GM21717 (cell line): ENCODE data around the gene TMPRSS7.
"Not testable (repeated sequence)": the region's sequence is repeated elsewhere in the genome, so short reads cannot be mapped to it uniquely, and the experiment has no call there.

Experiments used
- ATAC-seq: cut with Tn5 transposase; IDR thresholded peaks from one replicate; pipeline ENCODE4 v1.9.1; 2021; ENCODE audit warnings: mild to moderate bottlenecking, moderate library complexity; ENCODE audit not compliant: unreplicated experiment

Gene TMPRSS7

DNA sequence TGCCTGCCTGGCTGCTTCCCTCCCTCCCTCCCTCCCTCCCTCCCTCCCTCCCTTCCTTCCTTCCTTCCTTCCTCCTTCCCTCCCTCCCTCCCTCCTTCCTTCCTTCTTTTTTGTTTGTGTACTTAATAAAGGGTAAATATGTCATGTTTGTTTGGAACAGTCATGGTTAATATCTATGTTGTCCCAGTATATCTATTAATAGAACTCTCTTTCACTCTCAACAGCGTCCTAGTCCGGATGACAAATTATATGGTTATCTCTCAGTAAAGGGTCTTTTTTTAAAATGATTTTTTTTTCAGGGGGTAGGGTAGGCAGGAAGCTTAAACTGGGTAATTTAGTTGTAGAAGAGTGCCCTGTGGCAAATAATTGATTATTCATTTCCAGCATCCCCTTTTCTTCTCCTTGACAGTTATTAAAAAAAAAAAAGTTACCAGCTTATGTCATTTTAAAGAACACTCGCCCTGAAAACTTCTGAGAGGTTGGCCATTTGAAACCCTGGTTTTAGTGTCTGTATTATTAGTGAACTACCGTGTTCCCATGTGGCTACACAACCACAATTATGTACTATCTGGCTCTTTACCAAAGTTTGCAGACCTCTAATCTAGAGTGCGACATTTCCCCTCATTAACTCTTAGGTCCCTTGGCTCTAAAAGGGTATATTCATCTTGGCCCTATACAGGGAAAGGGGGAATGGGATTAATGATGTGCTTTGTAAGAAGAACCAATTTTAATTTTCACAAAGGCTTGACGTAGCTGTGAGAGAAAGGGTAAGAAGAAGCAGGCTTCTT, 22.1 kb upstream of the TMPRSS7 start:
- ATAC-seq = no peak

- ATAC-seq = peak; percentile 77
Measured at GRCh38 chr3:112013058-112013783, 21.3 kb upstream of the TMPRSS7 start.

DNA sequence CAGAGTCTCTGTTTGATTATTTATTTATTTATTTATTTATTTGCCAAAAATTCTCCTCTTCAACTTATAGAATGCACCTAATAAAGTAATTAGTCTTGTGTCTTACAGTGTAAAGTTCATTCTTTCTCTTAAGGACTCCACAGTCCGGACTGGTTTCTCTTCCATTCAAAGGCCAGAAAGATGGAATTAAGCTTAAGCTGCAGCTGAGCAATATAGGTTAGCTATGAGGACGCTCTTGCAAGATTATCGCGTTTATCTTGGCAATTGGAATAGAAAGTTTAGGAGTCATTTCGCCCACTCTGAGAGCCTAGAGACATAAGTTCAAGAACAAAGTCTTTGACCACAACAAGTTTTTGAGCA, 20.8 kb upstream of the TMPRSS7 start:
- ATAC-seq = no peak

GRCh38 chr3:112017091-112017490, 17.4 kb upstream of the TMPRSS7 start:
- ATAC-seq = no peak

GRCh38 chr3:112018712-112019111, 15.8 kb upstream of the TMPRSS7 start:
- no peak for ATAC-seq

GRCh38 chr3:112019716-112020115, 14.8 kb upstream of the TMPRSS7 start:
- ATAC-seq = no peak

DNA sequence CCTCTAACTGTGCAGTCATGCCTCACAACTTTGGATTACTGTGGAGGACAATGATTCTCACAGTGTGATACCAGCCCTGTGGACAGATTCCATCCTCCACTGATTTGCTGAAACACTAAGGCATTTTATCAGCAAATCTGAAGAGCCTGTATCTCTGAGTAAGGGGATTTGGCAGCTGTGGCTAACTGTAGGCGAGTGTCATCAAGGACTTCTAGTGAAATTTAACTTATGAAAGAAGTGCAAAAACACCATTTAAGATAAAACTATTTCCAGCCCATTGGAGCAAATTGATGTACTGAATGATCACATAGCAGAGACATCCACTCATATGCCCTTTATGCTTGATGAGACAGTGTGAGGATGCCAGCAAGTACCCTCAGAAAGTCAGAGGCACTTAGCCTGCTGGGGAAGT, 13.9 kb upstream of the TMPRSS7 start:
- no peak for ATAC-seq

- no peak for ATAC-seq
Measured at GRCh38 chr3:112027142-112027541, 7.4 kb upstream of the TMPRSS7 start.

DNA sequence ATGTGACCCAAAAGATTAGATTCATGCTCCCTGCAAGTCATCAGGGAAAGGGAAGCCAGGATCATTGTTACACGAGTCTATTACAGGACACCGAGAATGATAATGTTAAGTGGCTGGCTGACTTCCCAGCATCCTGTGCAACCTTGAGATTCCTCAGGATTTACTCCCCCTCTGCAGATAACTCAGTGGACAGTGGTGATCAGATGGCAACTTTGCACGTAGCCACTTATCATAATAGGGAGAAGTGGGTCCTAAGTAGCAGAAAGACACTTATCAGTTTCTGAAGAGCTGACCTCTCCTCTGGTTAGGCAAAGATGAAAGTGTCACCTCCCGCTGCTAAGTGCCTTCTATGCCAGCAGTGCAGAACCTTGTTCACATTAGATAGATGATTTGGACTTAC, 6.7 kb upstream of the TMPRSS7 start:
- no peak for ATAC-seq

DNA sequence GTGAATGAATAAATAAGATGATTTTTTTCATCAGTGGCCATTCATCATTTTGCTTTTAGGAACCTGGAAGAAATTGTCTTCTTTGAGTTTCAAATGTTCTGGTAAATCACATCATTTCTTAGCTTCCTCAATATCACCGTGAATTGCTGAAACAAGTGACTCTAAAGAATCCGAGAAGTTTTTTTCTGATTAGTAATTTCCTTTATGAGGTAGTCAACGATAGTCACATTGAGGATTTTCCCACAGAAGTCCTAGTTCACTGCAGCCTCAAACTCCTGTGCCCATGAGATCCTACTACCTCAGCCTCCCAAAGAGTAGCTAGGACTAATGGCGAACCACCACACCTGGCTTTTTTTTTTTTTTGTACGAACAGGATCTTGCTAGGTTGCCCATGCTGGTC, 3.6 kb upstream of the TMPRSS7 start:
- ATAC-seq = no peak

DNA sequence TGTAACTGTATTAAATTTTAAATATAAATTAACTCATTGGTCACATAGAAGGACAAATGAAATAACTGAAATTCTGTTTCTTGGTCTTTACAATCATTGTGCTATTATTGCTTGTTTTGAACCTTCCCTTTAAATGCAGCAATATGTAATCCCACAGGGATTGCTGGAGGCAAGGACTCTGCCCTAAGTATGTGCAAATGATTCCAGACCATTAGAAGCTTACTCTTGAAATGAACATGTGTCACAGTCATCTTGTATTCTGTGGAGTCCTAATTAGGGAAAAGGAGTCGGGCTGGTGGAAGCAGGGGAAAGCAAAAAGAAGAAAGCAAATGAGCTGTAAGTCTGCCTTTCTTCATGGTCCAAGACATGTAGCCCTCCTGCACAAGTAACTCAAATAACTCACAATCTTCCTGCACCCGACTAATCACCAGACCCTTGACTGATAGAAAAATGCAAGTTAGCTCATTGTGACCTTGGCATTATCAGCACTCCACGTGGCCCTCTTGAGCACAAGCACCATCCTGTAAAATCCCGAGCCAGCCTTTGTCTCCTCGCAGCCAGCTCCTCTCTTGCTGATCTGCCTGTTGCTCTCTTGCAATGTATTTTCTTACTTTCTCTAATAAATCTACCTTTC, 2.3 kb upstream of the TMPRSS7 start:
- no peak for ATAC-seq

DNA sequence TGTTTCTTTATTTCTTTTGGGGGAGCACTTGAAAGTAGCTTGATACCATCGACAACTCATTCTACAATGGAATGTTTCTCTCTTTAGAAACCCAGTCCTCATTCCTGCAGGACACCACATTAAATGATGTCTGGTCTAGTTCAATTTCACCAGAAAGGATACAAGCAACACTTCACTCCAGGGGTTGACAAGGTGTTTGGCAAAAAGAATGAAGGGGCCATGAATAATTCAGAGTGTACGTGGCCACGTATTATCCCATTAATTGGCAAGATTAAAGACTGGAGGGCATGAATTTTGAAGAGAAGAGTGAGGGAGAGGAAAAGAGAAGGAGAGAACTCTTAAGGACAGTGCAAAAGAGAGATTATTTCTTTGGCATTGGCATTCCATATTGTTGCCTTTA, 705 bp downstream of the TMPRSS7 start:
- ATAC-seq = no peak

GRCh38 chr3:112037194-112037593, 2.7 kb downstream of the TMPRSS7 start:
- not testable (repeated sequence) for ATAC-seq

DNA sequence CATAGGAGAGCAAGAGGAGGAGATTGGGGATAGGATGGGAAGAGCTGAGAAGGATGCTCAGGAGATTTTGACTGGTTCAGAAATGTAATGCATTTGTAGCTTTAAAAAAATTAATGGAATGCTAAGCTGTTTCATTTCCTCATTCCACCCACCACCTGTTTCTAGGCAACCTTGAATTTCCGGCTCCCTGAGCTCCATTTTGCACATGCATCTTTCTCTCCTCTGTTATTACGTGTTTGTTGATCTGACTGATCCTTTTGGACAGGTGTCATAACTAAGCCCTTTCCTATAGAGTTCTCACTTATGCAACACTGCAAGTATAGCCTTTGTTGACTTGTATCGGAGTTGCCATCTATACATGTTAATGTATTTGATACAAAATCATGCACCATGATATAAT, 4.3 kb downstream of the TMPRSS7 start:
- ATAC-seq = peak; percentile 51

GRCh38 chr3:112041321-112041720, 6.8 kb downstream of the TMPRSS7 start:
- ATAC-seq = no peak

GRCh38 chr3:112042842-112043280, 8.3 kb downstream of the TMPRSS7 start:
- no peak for ATAC-seq

DNA sequence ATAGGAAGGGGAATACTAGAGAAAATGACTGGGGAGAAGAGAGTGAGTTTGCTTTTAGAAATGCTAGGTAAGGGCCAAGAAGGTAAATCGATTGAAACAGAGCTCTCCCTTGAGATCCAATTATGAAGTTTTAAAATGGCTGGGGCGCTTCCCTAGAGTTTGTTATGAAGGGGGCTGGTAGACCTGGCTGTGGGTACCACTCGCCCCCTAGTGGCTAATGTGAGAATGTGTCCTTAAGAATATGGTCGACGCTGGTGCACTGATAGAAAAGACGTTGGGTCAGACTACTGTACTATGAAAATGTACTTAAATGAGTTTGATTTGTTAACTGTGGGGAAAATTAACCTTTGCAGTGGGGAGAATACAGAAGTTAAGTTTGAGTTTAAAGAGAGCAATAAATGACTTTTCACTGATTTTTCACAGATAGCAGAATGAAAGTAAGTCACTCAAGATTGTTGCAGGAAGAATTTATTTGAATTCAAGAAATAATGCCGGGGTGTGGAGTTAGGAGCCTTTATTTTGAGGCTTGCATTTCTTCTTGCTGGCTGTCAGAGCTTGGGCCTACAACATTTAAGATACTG, 9.2 kb downstream of the TMPRSS7 start:
- peak; percentile 95 for ATAC-seq

GRCh38 chr3:112046599-112046998, 12.1 kb downstream of the TMPRSS7 start:
- ATAC-seq = no peak

GRCh38 chr3:112047264-112047663, 12.7 kb downstream of the TMPRSS7 start:
- ATAC-seq = no peak

DNA sequence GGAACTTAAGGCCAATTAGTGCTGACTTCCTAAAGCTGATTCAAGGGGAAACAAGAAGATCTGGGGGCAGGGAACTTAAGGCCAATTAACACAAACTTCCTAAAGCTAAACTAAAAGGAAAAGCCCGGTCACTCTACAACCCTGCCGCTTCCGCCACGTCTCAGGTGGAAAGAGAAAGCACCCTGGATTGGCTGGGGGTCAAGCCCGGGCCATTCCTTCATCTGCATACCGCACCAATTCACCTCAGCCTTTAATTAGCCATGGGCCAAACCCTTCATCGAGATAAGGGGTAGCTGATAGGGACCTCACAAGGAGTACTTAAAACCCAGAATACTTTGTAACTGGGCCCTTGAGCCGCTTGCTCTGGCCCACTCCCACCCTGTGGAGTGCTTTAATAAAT, 14.4 kb downstream of the TMPRSS7 start:
- no peak for ATAC-seq

- no peak for ATAC-seq
Measured at GRCh38 chr3:112053229-112053628, 18.7 kb downstream of the TMPRSS7 start.
